Activated T-helper 1 cell treated with anti-CD3 and anti-CD28 coated beads, Interleukin-12 subunit alpha, Interleukin-12 subunit beta, Interleukin-2, Interleukin-4 antibody, amounts not matched to agents 30 ng/mL and 10 ng/mL and 1 ng/mL, durations not matched to agents 14 hours and 24 hours and 36 hours (primary cell): ENCODE data around the gene LONP1. TPM values are rescaled to one million over a fixed set of nuclear protein-coding genes. Genes with fewer than 3 reads are reported as not detected.

ENCODE experiments used
- DNase-seq: peaks from one replicate; pipeline ENCODE4 v3.0.0; 2021; ENCODE audit warnings: low spot score
- H3K27ac Mint-ChIP-seq: one replicate; pipeline ENCODE4 v1.8.0; 2021; ENCODE audit warnings: mild to moderate bottlenecking, mixed read lengths
- H3K27me3 Mint-ChIP-seq: one replicate; pipeline ENCODE4 v1.8.0; 2022; ENCODE audit warnings: mild to moderate bottlenecking, moderate library complexity, mixed read lengths; ENCODE audit not compliant: insufficient read depth
- H3K36me3 Mint-ChIP-seq: one replicate; pipeline ENCODE4 v1.8.0; 2021; ENCODE audit warnings: low read depth, mixed read lengths
- H3K4me1 Mint-ChIP-seq: one replicate; pipeline ENCODE4 v1.8.0; 2021; ENCODE audit warnings: low read depth, mixed read lengths
- H3K4me3 Mint-ChIP-seq: one replicate; pipeline ENCODE4 v1.8.0; 2021; ENCODE audit warnings: mild to moderate bottlenecking, moderate library complexity, mixed read lengths
- H3K9me3 Mint-ChIP-seq: one replicate; pipeline ENCODE4 v1.8.0; 2021; ENCODE audit warnings: mixed read lengths
- intact Hi-C: fragments of 100-400 bp; cut with micrococcal nuclease; formaldehyde crosslinking; loops from one replicate; pipeline ENCODE4 v1.15.1; 2024
- total RNA-seq: library from RNA; stranded (reverse); gene quantifications from 2 replicates; pipeline ENCODE4 v1.2.3, GENCODE V29; 2022

The LONP1 gene
- total RNA-seq, 1 donor from 2014 or later = 186 TPM

- H3K27me3 Mint-ChIP-seq = peaks cover 3% of the 10 kb centered on the region
- H3K4me3 Mint-ChIP-seq = peak overlapping the region; percentile 29
- H3K4me1 Mint-ChIP-seq = peaks cover 19% of the 10 kb centered on the region
- no peak overlapping the region for H3K27ac Mint-ChIP-seq
- no peaks in the 10 kb centered on the region for H3K9me3 Mint-ChIP-seq
- H3K36me3 Mint-ChIP-seq = peaks cover 16% of the 10 kb centered on the region
- intact Hi-C loops = no loop called here
- no peak for DNase-seq
Measured at GRCh38 chr19:5677580-5677979, 42.4 kb downstream of the LONP1 start.

GRCh38 chr19:5677136-5677535 is 42.8 kb downstream of the LONP1 start:
- H3K36me3 Mint-ChIP-seq = peaks cover 16% of the 10 kb centered on the region
- no peak overlapping the region for H3K4me3 Mint-ChIP-seq
- no peak for DNase-seq
- H3K27ac Mint-ChIP-seq = no peak overlapping the region
- H3K9me3 Mint-ChIP-seq = no peaks in the 10 kb centered on the region
- intact Hi-C loops = no loop called here
- peaks cover 19% of the 10 kb centered on the region for H3K4me1 Mint-ChIP-seq
- peaks cover under 1% of the 10 kb centered on the region for H3K27me3 Mint-ChIP-seq

DNA sequence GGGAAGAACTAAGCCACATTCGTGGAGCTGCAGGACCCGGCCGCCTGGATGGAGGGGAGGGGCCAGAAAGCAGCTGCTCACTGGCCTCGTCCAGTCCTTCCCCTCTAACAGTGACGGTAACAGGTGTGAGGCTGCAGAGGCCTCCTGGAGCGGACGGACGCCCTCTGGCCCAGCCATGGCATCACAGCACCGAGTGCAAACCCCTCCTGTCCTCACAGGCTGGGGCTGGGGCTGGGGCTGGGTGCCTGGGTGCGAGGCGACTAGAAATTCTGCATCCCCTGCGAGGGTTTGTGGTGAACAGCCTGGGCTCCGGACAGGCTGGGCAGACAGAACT is 43.2 kb downstream of the LONP1 start:
- no peak overlapping the region for H3K4me3 Mint-ChIP-seq
- H3K9me3 Mint-ChIP-seq = no peaks in the 10 kb centered on the region
- no peak for DNase-seq
- peaks cover 19% of the 10 kb centered on the region for H3K36me3 Mint-ChIP-seq
- intact Hi-C loops = no loop called here
- H3K27me3 Mint-ChIP-seq = no peaks in the 10 kb centered on the region
- no peak overlapping the region for H3K27ac Mint-ChIP-seq
- H3K4me1 Mint-ChIP-seq = peaks cover 17% of the 10 kb centered on the region

GRCh38 chr19:5676105-5676771 is 43.7 kb downstream of the LONP1 start:
- no peak for DNase-seq
- H3K27me3 Mint-ChIP-seq = no peaks in the 10 kb centered on the region
- no peak overlapping the region for H3K4me3 Mint-ChIP-seq
- H3K4me1 Mint-ChIP-seq = peaks cover 12% of the 10 kb centered on the region
- H3K36me3 Mint-ChIP-seq = peaks cover 20% of the 10 kb centered on the region
- no peaks in the 10 kb centered on the region for H3K9me3 Mint-ChIP-seq
- intact Hi-C loops = no loop called here
- H3K27ac Mint-ChIP-seq = no peak overlapping the region

DNA sequence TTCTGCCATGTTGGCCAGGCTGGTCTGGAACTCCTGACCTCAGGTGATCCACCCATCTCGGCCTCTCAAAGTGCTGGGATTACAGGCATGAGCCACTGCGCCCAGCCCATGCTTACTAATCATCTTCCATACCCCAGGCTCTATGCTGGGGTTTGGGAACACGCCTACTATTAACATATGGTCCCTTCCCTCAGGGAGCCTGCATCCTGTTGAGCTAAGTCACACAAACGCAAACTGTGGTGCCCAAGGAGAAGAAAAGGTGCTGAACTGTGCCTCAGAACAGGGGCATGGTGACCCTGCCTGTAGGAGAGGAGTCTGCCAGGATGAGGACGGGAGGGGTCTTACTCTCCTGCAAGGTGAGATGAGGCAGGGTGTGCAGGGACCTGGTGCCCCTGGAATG is 45.2 kb downstream of the LONP1 start:
- no peaks in the 10 kb centered on the region for H3K27me3 Mint-ChIP-seq
- H3K4me1 Mint-ChIP-seq = peaks cover 6% of the 10 kb centered on the region
- DNase-seq = no peak
- H3K36me3 Mint-ChIP-seq = peaks cover 22% of the 10 kb centered on the region
- H3K9me3 Mint-ChIP-seq = no peaks in the 10 kb centered on the region
- no peak overlapping the region for H3K27ac Mint-ChIP-seq
- intact Hi-C loops = no loop called here
- no peak overlapping the region for H3K4me3 Mint-ChIP-seq

- no peak overlapping the region for H3K27ac Mint-ChIP-seq
- no peak for DNase-seq
- H3K4me3 Mint-ChIP-seq = no peak overlapping the region
- H3K36me3 Mint-ChIP-seq = peaks cover 26% of the 10 kb centered on the region
- no peaks in the 10 kb centered on the region for H3K9me3 Mint-ChIP-seq
- intact Hi-C loops = no loop called here
- H3K27me3 Mint-ChIP-seq = no peaks in the 10 kb centered on the region
- H3K4me1 Mint-ChIP-seq = no peaks in the 10 kb centered on the region
Measured at GRCh38 chr19:5673752-5674151, 46.2 kb downstream of the LONP1 start.

GRCh38 chr19:5672708-5673459 is 47.1 kb downstream of the LONP1 start:
- Mint-ChIP-seq H3K27me3 (no peaks in the 10 kb centered on the region), H3K4me3 (no peak overlapping the region), H3K9me3 (no peaks in the 10 kb centered on the region), H3K27ac (no peak overlapping the region), H3K4me1 (no peaks in the 10 kb centered on the region), H3K36me3 (peaks cover 28% of the 10 kb centered on the region)
- intact Hi-C loops = no loop called here
- no peak for DNase-seq

GRCh38 chr19:5671600-5671999 is 48.3 kb downstream of the LONP1 start:
- Mint-ChIP-seq H3K27ac (no peak overlapping the region), H3K4me1 (no peaks in the 10 kb centered on the region), H3K4me3 (no peak overlapping the region), H3K36me3 (peaks cover 35% of the 10 kb centered on the region), H3K27me3 (no peaks in the 10 kb centered on the region), H3K9me3 (no peaks in the 10 kb centered on the region)
- intact Hi-C loops = no loop called here
- no peak for DNase-seq

- H3K36me3 Mint-ChIP-seq = peaks cover 48% of the 10 kb centered on the region
- H3K4me3 Mint-ChIP-seq = no peak overlapping the region
- no peaks in the 10 kb centered on the region for H3K9me3 Mint-ChIP-seq
- H3K27me3 Mint-ChIP-seq = no peaks in the 10 kb centered on the region
- intact Hi-C loops = no loop called here
- no peak overlapping the region for H3K27ac Mint-ChIP-seq
- DNase-seq = no peak
- peaks cover 10% of the 10 kb centered on the region for H3K4me1 Mint-ChIP-seq
Measured at GRCh38 chr19:5669212-5669611, 50.7 kb downstream of the LONP1 start.

DNA sequence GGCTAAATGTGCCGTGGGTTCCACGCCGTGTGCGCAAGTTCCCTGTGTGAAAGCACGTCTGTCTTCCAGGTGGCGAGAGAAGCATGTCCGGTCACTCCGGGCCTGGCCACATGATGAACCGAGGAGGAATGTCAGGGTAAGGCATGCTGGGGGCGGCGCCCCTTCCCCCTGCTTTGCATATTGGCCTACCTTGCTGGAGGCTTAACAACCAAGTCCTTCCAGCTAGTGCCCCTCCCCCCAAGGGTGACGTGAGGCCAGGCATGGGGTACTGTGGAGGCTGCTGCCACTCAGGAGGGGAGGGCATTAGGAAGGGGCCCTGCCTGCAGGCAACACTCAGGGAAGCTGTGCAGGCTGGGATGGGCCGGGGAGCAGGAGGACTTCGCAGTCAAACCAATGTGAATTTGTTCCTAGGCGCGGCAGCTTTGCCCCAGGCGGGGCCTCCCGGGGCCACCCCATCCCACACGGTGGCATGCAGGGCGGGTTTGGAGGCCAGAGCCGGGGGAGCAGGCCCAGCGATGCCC is 52.1 kb downstream of the LONP1 start:
- Mint-ChIP-seq H3K27me3 (no peaks in the 10 kb centered on the region), H3K9me3 (no peaks in the 10 kb centered on the region), H3K4me1 (peaks cover 10% of the 10 kb centered on the region), H3K27ac (no peak overlapping the region), H3K4me3 (no peak overlapping the region), H3K36me3 (peaks cover 45% of the 10 kb centered on the region)
- no peak for DNase-seq
- intact Hi-C loops = no loop called here

DNA sequence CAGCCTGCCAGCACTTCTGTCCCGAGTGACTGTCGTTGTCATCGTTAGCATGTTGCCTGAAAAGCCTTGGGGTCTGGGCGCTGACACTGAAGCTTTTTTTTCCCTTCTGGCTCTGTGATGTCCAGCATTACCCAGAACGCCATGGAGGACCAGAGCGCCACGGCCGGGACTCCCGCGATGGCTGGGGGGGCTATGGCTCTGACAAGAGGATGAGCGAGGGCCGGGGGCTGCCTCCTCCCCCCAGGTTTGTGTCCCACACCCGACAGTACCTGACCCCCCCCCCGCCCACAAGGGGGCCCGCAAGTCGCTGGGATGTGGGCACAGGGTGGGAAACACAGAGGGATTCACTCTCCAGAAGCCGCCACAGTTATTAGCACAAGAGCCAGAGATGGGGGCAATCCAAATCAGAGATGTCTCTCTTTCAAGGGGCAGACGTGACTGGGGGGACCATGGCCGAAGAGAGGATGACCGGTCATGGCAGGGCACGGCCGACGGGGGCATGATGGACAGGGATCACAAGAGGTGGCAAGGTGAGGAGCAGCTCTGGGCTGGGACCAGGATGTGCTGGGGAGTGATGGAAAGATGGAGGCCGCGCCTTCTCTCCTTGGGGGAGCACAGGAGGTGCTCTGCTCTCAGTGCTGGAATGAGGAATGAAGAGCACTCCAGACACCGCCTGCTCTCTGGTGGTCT is 52.9 kb downstream of the LONP1 start:
- Mint-ChIP-seq H3K27me3 (no peaks in the 10 kb centered on the region), H3K4me1 (peaks cover 10% of the 10 kb centered on the region), H3K9me3 (no peaks in the 10 kb centered on the region), H3K4me3 (no peak overlapping the region), H3K27ac (peak overlapping the region; percentile 77), H3K36me3 (peaks cover 45% of the 10 kb centered on the region)
- no peak for DNase-seq
- intact Hi-C loops = no loop called here

GRCh38 chr19:5665781-5666513 is 54.0 kb downstream of the LONP1 start:
- no peak for DNase-seq
- Mint-ChIP-seq H3K9me3 (no peaks in the 10 kb centered on the region), H3K4me1 (peaks cover 10% of the 10 kb centered on the region), H3K4me3 (no peak overlapping the region), H3K27ac (peak overlapping the region; percentile 64), H3K27me3 (no peaks in the 10 kb centered on the region), H3K36me3 (peaks cover 46% of the 10 kb centered on the region)
- intact Hi-C loops = no loop called here
